ENCODE measurements around the gene HEATR1.

The HEATR1 gene

GRCh38 chr1:236532850-236533249 is 71.5 kb downstream of the HEATR1 start:
- H3K9ac ChIP-seq (ENCODE audit: low read length): no peak overlapping the region
- no peak for TF ChIP-seq EZH2phosphoT487 (IDR thresholded peaks at IDR 0.05; ENCODE audit: low read depth)
- no peak overlapping the region for H3K4me2 ChIP-seq (ENCODE audit: low read length)
- no peak overlapping the region for H3K4me3 ChIP-seq (ENCODE audit: low read length)
- no peaks in the 10 kb centered on the region for H3K79me2 ChIP-seq (ENCODE audit: low read length)
- no peak overlapping the region for H3K27ac ChIP-seq (ENCODE audit: low read length)
- H3K9me3 ChIP-seq (ENCODE audit: insufficient read depth, low read length): no peaks in the 10 kb centered on the region
- H4K20me1 ChIP-seq (ENCODE audit: insufficient read depth, low read length): no peaks in the 10 kb centered on the region
- H2AFZ ChIP-seq (ENCODE audit: low read depth, low read length): no peak overlapping the region
- peaks cover 17% of the 10 kb centered on the region for H3K4me1 ChIP-seq (ENCODE audit: low read length)
- peaks cover 6% of the 10 kb centered on the region for H3K36me3 ChIP-seq (replicated peaks; ENCODE audit: low read depth, low read length)
- H3K27me3 ChIP-seq (ENCODE audit: low read depth, low read length): no peaks in the 10 kb centered on the region

- Histone ChIP-seq H3K4me1 (ENCODE audit: low read length) (peaks cover 17% of the 10 kb centered on the region), H3K36me3 (replicated peaks; ENCODE audit: low read depth, low read length) (peaks cover 6% of the 10 kb centered on the region), H4K20me1 (ENCODE audit: insufficient read depth, low read length) (no peaks in the 10 kb centered on the region), H3K27me3 (ENCODE audit: low read depth, low read length) (peaks cover 9% of the 10 kb centered on the region), H3K4me2 (ENCODE audit: low read length) (peak overlapping the region; percentile 8; the same call in 1 of the 2 replicates), H3K79me2 (ENCODE audit: low read length) (no peaks in the 10 kb centered on the region), H2AFZ (ENCODE audit: low read depth, low read length) (no peak overlapping the region), H3K9me3 (ENCODE audit: insufficient read depth, low read length) (no peaks in the 10 kb centered on the region), H3K27ac (ENCODE audit: low read length) (no peak overlapping the region), H3K4me3 (ENCODE audit: low read length) (no peak overlapping the region), H3K9ac (ENCODE audit: low read length) (no peak overlapping the region)
- no peak for TF ChIP-seq EZH2phosphoT487 (IDR thresholded peaks at IDR 0.05; ENCODE audit: low read depth)
- no peak for TF ChIP-seq CTCF (IDR thresholded peaks at IDR 0.05; ENCODE audit: low read depth, low read length)
Measured at GRCh38 chr1:236530959-236531358, 73.4 kb downstream of the HEATR1 start.

GRCh38 chr1:236530286-236530685 is 74.0 kb downstream of the HEATR1 start:
- H3K36me3 ChIP-seq (replicated peaks; ENCODE audit: low read depth, low read length): peaks cover 6% of the 10 kb centered on the region
- no peak overlapping the region for H3K4me2 ChIP-seq (ENCODE audit: low read length)

GRCh38 chr1:236526079-236526478 is 78.2 kb downstream of the HEATR1 start:
- Histone ChIP-seq H3K27ac (ENCODE audit: low read length) (no peak overlapping the region), H4K20me1 (ENCODE audit: insufficient read depth, low read length) (no peaks in the 10 kb centered on the region), H3K9me3 (ENCODE audit: insufficient read depth, low read length) (no peaks in the 10 kb centered on the region)

More at GRCh38 chr1:236530286-236530685, 74.0 kb downstream of the HEATR1 start:
- Histone ChIP-seq H3K9me3 (ENCODE audit: insufficient read depth, low read length) (no peaks in the 10 kb centered on the region), H2AFZ (ENCODE audit: low read depth, low read length) (no peak overlapping the region), H3K27ac (ENCODE audit: low read length) (no peak overlapping the region), H3K4me3 (ENCODE audit: low read length) (no peak overlapping the region), H3K4me1 (ENCODE audit: low read length) (peaks cover 17% of the 10 kb centered on the region), H4K20me1 (ENCODE audit: insufficient read depth, low read length) (no peaks in the 10 kb centered on the region), H3K9ac (ENCODE audit: low read length) (no peak overlapping the region), H3K27me3 (ENCODE audit: low read depth, low read length) (peaks cover 11% of the 10 kb centered on the region), H3K79me2 (ENCODE audit: low read length) (no peaks in the 10 kb centered on the region)
- TF ChIP-seq EZH2phosphoT487 (IDR thresholded peaks at IDR 0.05; ENCODE audit: low read depth) (no peak), CTCF (IDR thresholded peaks at IDR 0.05; ENCODE audit: low read depth, low read length) (no peak)

More at GRCh38 chr1:236526079-236526478, 78.2 kb downstream of the HEATR1 start:
- no peak overlapping the region for H2AFZ ChIP-seq (ENCODE audit: low read depth, low read length)
- H3K9ac ChIP-seq (ENCODE audit: low read length): no peak overlapping the region
- H3K27me3 ChIP-seq (ENCODE audit: low read depth, low read length): peaks cover 34% of the 10 kb centered on the region
- no peak overlapping the region for H3K4me3 ChIP-seq (ENCODE audit: low read length)
- TF ChIP-seq CTCF (IDR thresholded peaks at IDR 0.05; ENCODE audit: low read depth, low read length): no peak
- no peak for TF ChIP-seq EZH2phosphoT487 (IDR thresholded peaks at IDR 0.05; ENCODE audit: low read depth)
- no peak overlapping the region for H3K4me2 ChIP-seq (ENCODE audit: low read length)
- no peaks in the 10 kb centered on the region for H3K79me2 ChIP-seq (ENCODE audit: low read length)
- H3K36me3 ChIP-seq (replicated peaks; ENCODE audit: low read depth, low read length): no peaks in the 10 kb centered on the region
- H3K4me1 ChIP-seq (ENCODE audit: low read length): peaks cover 7% of the 10 kb centered on the region

All from OCI-LY3 (cell line).